Left renal cortex interstitium (tissue), 4 donors: ENCODE measurements around the gene TRIM72. TPM values are rescaled to one million over a fixed set of nuclear protein-coding genes. Genes with fewer than 3 reads are reported as not detected.
"Not testable (repeated sequence)": the region's sequence is repeated elsewhere in the genome, so short reads cannot be mapped to it uniquely, and the experiment has no call there.

ENCODE experiments used
- DNase-seq, 4 donors: peaks; one replicate each; pipeline ENCODE4 v3.0.0-alpha.2; 2013; ENCODE audit warnings: low read depth in 4 of 4, low spot score in 2 of 4, missing footprints in 1 of 4
- polyA plus RNA-seq, 4 donors: library from polyadenylated mRNA; unstranded; fragments of 120-200 nt; gene quantifications; one replicate each; pipeline ENCODE4 v1.2.1, GENCODE V29; 2013; ENCODE audit not compliant: insufficient read length in 4 of 4

Gene TRIM72
- polyA plus RNA-seq, 4 donors: 0.05 to 0.17 (median 0.09) TPM

DNA sequence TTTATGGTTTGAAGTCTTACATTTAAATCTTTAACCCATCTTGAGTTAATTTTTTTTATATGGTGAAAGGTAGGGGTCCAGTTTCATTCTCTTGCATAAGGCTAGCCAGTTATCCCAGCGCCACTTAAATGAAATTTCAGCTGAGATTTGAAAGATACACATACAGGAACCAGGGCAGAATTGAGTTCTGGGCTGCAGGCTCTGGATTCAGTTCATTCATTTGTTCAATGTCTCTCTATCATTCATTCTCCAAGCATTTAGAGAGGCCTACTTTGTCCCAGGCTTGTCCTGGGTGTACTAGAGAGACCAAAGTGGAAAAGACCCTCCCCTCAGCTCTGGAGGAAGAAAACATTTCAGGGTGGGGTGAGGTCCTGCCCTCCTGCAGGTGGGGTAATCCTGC is 577 bp upstream of the TRIM72 start:
- no peak for DNase-seq

DNA sequence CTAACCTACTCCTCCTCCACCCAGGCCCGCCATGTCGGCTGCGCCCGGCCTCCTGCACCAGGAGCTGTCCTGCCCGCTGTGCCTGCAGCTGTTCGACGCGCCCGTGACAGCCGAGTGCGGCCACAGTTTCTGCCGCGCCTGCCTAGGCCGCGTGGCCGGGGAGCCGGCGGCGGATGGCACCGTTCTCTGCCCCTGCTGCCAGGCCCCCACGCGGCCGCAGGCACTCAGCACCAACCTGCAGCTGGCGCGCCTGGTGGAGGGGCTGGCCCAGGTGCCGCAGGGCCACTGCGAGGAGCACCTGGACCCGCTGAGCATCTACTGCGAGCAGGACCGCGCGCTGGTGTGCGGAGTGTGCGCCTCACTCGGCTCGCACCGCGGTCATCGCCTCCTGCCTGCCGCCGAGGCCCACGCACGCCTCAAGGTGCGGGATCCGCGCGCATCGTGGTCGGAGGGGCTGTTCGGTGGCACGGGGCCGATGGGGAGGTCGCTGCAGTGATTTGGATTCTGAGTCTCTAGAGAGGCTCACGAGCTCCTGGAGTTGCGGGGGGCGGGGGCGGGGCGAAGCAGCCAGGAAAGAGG is 878 bp downstream of the TRIM72 start:
- no peak for DNase-seq

DNA sequence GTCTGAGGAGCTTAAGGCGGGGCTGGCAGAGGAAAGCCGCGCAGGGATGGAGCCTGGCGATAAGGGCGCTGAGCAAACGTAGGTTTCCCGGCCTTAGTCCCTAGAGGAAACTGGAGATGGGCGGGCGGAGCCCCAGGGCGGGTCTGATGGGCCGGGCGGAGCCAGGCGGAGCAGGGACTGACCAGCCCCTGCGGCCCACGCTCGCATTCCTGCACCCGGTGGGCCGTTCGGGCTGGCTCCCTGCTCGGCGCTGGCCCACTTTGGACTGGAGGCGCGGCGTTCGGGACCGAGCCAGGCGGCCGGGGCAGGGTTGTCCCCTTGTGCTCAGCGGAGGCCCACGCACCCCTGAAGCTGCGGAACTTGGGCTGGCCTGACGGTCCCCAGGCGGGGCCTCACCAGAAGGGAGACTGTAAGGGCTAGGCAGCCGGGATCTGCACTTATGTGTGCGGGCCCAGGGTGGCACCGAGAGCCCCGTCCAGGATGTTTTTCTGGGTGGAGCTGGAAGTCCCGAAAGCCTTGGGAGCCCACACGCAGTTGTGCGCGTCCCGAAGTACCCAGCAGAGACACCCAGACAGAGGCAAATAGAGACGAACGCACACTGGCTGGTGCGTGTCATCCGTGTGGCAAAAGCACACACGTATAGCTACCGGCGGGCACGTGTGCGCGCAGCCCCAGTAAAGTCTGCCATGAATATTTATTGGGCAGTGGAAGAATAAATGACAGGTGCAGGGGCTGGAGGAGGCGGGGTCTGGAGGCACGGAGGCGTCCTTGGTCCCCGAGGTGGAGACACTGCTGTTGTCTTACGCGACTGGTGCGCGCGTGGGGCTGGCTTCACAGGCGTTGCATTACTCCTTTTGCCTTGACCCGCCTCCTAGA is 1.6 kb downstream of the TRIM72 start:
- no peak for DNase-seq

DNA sequence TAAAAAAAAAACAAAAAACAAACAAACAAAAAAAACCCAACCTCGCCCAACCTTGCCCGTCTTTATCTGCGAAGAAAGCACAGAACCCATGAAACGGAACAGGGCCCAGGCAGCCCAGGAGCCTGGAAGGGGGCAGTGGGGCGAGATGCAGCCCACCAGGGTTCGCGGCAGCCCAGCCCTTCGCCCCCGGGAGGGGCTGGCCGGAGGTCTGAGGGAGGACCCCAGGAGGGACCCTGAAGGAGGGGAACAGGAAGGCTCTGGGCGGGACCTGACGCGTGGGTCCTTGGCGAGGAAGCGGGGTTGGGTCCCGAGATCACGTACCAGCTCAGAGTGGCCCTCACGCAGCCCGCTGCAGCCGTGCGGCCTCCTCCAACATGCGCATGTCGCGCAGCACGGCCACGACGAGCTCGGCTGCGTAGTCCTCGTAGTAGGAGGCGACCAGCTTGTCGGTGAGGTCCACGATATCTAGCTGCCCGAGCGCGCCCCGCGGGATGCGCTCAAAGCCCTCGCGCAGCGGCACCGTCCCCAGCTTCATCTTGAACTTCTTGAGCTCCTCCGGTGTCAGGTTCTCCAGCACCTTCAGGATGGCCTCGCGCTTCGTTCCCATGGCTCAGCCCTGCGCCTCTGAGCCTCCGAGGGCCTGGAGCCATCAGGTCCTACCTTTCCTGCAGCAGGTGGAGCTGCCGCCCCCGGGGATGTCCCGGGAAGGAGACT is 2.7 kb downstream of the TRIM72 start, which contains the start of gene PYDC1:
PYDC1 (minus strand) TSS at position 714 of the 714 bp plus-strand sequence; CDS start at position 607, 107 bp downstream.
- DNase-seq: no peak

DNA sequence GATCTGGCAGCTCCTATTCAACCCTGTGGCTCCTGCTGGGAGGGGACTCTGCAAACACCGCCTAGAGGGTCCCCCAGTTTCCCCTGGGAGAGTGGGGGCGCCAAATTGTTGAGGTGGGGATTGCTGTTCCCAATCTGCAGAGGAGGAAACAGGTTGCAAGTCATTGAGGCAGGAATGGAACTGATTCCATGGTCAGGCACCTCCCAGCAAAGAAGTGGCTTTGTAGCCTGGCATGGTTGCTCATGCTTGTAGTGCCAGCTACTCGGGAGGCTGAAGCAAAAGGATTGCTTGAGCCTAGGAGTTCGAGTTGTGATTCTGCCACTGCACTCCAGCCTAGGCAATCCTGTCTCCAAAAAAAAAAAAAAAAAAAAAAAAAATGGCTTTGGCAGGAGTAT is 3.2 kb downstream of the TRIM72 start:
- no peak for DNase-seq

DNA sequence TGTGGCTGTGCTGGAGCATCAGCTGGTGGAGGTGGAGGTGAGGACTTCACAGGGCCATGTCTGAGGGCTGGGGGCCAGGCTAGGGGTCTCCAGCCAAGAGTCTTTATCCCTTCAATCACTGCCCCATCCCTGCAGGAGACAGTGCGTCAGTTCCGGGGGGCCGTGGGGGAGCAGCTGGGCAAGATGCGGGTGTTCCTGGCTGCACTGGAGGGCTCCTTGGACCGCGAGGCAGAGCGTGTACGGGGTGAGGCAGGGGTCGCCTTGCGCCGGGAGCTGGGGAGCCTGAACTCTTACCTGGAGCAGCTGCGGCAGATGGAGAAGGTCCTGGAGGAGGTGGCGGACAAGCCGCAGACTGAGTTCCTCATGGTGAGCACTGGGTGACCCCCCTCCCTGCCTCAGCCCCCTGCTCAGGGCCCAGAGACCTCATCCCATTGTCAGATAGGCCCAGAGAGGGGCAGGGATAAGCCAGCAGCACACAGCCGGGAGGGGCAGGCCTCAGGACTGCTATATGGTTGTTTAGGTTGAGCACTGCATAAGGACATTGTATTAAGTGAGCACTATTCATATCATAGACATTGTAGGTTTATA is 5.3 kb downstream of the TRIM72 start:
- no peak for DNase-seq

DNA sequence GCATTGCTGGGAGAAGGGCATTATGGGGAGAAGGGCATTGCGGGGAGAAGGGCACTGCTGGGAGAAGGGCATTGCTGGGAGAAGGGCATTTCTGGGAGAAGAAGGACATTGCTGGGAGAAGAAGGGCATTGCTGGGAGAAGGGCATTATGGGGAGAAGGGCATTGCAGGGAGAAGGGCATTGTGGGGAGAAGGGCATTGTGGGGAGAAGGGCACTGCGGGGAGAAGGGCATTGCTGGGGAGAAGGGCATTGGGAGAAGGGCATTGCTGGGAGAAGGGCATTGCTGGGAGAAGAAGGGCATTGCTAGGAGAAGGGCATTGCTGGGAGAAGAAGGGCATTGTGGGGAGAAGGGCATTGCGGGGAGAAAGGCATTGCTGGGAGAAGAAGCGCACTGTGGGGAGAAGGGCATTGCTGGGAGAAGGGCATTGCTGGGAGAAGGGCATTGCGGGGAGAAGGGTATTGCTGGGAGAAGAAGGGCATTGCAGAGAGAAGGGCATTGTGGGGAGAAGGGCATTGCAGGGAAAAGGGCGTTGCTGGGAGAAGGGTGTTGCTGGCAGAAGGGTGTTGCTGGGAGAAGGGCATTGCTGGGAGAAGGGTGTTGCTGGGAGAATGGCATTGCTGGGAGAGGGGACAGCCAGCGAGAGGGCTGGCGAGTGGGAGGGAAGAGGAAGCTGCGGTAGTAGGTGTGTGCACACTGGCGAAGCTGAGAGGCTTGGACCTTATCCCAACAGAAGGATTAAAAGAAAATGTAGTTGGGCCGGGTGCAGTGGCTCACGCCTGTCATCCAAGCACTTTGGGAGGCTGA is 7.6 kb downstream of the TRIM72 start:
- DNase-seq: no peak

DNA sequence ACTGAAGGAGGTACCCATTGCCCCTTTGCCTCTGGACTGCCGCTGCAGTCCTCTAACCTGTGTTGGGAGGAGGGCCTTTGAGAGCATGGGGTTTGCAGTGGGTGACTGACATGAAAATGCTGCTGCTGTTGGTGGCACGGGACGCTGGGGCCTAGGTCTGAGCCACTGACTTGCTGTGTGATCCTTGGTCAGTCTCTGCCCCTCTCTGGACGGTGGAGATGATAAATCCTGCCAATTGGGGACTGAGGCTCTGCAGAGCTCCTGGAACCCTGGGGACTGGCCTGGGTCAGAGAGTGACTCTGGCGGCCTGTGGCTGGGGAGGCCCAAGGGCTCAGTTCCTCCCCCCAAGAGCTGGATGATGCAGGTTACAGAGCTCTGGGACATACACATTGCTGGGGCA is 9.1 kb downstream of the TRIM72 start:
- no peak for DNase-seq

DNA sequence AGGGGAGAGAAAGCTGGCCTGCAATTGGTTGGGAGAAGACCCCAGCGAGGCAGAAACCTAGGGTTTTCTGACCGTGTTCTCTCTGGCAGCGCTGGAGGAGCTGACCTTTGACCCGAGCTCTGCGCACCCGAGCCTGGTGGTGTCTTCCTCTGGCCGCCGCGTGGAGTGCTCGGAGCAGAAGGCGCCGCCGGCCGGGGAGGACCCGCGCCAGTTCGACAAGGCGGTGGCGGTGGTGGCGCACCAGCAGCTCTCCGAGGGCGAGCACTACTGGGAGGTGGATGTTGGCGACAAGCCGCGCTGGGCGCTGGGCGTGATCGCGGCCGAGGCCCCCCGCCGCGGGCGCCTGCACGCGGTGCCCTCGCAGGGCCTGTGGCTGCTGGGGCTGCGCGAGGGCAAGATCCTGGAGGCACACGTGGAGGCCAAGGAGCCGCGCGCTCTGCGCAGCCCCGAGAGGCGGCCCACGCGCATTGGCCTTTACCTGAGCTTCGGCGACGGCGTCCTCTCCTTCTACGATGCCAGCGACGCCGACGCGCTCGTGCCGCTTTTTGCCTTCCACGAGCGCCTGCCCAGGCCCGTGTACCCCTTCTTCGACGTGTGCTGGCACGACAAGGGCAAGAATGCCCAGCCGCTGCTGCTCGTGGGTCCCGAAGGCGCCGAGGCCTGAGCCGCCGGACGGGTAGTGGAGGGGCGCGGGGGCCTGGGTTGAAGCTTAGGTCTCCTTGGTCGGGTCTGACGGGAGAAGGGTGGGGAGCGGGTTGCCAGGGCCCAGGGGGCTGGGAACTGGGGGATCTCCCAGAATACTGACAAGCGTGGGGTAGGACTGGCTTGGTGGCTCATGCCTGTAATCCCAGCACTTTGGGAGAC is 10.4 kb downstream of the TRIM72 start:
- DNase-seq: no peak

DNA sequence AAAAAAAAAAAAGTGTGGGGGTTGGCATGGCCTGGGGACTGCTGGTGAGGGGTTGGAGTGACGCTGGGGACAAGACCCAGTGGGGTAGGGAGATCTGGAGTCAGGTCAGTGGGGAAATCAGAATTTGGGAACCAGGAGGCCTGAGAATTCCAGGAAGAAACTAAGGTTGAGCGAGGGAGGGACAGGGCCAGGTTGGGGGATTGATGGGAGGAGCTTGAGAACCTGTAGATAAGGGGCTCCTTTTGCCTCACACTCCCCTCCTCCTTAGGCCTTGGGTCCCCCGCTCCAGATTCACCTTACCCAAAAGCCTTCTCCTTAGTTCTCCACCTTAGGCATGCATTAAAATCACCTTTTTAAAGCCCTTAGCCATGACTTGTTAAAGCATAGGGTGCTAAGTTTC is 11.3 kb downstream of the TRIM72 start:
- no peak for DNase-seq

DNA sequence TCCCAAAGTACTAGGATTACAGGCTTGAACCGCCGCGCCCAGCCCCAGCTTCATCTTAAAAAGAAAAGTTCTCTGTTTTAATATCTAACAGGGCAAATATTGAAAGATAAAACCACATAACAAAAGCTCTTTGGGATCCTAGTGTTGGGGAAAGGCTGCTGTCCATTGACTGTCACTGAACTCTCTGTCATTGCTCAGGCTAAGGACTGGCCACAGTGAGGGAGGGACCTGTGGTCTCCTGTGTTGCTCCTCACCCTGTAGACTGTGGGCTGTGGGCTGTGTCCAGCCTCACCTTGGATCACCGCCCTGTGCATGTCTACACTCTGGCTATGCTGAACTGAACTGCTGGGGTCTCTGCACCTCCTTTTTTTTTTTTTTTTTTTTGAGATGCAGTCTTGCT is 14.3 kb downstream of the TRIM72 start:
- DNase-seq: no peak

DNA sequence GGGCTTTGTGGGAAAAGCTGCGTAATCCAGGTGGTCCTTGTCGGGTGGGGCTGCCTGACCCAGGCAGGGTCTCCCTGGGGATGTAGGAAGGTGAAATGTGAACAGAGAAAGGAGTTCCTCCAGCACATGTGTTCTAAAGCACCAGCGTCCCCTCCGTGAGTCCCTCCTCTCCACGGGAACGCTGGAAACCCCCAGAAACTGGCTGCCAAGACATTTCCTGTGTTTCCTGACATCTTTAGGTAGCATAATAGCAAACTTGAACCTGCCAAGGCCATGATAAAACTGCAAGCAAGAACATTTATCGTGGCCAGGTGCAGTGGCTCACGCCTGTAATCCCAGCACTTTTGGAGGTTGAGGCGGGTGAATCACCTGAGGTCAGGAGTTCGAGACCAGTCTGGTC is 15.6 kb downstream of the TRIM72 start:
- DNase-seq: no peak

DNA sequence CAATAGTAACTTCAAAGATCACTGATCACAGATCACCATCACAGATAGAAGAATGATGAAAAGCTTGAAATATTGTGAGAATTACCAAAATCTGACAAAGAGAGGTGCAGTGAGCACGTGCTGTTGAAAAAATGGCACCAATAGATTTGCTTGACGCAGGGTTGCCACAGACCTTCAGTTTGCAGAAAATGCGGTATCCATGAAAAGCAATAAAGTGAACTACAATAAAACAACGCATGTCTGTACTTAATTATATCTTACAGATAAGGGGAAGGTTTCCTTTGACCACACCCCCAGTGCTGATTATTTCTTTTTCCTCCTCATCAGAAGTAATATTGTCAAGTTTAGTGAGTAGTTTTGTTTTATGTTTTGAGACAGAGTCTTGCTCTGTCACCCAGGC is 24.1 kb downstream of the TRIM72 start:
- DNase-seq: no peak

DNA sequence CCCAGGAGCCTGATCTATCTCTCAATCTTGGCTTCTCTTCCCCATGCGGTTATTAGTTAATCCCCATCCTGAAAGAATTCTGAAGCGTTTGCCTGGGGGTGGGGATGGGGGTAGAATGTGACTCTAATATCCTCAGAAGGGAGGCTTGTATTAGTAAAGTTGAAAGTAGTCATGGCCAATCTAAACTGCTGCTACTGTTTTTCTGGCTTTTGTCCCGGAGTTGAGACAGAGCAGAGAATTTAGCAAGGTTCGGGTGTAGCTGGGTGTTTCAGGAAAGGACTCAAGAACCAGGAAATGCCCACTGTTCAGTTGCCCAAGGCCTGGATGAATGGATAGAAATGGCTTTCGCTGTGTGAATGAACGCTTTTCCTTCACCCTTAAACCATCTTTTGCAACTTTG is 28.3 kb downstream of the TRIM72 start:
- no peak for DNase-seq

DNA sequence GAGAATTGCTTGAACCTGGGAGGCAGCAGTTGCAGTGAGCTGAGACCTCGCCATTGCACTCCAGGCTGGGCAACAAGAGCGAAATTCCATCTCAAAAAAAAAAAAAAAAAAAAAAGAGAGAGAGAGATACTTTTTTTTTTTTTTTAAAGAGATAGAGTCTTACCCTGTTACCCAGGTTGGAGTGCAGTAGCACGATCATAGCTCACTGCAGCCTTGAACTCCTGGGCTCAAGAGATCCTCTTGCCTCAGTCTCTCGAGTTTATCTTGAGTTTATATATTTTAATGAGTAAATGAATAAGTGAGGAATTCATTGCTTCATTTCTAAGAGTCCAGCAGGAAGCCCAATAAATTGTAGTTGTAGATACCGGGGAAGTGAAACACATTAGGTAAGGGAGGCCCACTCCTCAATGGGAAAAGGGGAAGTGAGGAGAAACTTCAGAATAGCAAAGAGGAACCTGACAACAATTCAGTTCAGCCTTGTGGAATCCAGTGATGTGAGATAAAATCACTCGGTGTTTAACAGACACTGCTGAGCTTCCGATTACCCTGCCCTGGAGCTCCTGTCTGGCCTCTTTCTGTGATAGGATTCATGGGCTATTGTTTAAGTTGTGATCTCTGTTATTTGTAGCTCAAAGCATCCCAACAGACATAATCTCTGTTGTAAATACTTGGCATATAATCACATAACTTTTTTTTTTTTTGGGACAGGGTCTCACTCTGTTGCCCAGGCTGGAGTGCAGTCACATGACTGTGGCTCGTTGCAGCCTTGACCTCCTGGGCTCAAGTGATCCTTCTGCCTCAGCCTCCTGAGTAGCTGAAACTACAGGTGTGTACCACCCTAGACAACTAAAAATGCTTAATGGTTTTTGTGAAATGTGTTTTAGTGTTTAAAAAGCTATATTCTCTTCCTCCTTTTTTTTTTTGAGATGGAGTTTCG is 30.1 kb downstream of the TRIM72 start:
- DNase-seq: no peak

DNA sequence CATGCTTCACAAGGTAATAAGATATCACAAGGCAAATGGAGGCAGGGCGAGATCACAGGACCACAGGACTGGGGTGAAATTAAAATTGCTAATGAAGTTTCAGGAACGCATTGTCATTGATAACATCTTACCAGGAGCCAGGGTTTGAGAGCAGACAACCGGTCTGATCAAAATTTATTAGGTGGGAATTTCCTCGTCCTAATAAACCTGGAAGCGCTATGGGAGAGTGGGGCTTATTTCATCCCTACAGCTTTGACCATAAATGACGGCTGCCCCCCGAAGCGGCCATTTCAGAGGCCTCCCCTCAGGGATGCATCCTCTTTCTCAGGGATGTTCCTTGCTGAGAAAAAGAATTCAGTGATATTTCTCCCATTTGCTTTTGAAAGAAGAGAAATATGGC is 31.7 kb downstream of the TRIM72 start:
- not testable (repeated sequence) for DNase-seq

DNA sequence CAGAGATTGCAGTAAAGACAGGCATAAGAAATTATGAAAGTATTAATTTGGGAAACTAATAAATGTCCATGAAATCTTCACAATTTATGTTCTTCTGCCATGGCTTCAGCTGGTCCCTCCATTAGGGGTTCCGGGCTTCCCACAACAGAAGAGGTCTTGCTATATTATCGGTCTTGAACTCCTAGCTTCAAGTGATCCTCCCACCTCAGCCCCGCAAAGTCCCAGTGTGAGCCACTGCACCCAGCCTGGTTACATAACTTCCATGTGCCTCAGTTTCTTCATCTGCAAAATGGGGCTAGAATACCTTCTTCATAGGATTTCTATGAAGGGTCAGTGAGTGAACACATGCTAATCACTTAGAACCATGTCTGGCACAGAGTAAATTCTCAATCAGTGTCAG is 32.4 kb downstream of the TRIM72 start:
- DNase-seq: no peak

DNA sequence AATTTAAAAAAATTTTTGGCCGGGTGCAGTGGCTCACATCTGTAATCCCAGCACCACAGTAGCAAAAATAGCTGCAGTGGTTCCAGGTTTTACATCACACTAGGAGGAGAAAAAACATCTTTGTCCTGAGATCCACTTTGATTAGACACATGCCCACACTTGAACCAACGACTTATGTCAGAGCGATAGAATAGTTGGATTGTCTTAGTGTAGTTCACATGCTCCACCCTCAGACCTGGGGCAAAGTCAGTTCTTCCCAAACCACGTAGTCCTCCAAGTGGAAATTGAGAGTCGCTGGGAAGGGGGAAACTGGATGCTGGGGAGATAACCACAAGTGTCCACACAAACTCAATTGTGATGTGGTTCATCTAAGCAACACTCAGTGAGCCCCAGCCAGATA is 34.4 kb downstream of the TRIM72 start:
- no peak for DNase-seq
